Measurements from ENCODE around the gene ARSD.

- TF ChIP-seq GATA2 (IDR thresholded peaks at IDR 0.05; ENCODE audit: low read depth, low read length) (no peak), GATA3 (IDR thresholded peaks at IDR 0.05; ENCODE audit: low read depth, low read length) (no peak)
Measured at GRCh38 chrX:2874222-2875135, 54.7 kb downstream of the ARSD start.

All from SH-SY5Y (cell line).